Right ventricle myocardium inferior (tissue), 1 donor: ENCODE results near the gene PTRH1. TPM values are rescaled to one million over a fixed set of nuclear protein-coding genes. Genes with fewer than 3 reads are reported as not detected.
"Not testable (repeated sequence)": the region's sequence is repeated elsewhere in the genome, so short reads cannot be mapped to it uniquely, and the experiment has no call there.

Experiments used
- ATAC-seq: fragments of 200-7000 bp; cut with Tn5 transposase; one replicate; pipeline ENCODE4 v1.9.1; 2020; ENCODE audit warnings: mild to moderate bottlenecking, moderate library complexity
- DNase-seq: peaks from one replicate; pipeline ENCODE4 v3.0.0; 2021; ENCODE audit errors: missing footprints
- intact Hi-C: fragments of 100-400 bp; cut with DNase I; formaldehyde crosslinking; loops from one replicate; pipeline ENCODE4 v1.11.0; 2022
- long read RNA-seq: library from polyadenylated mRNA; unstranded; transcript quantifications from one replicate; pipeline ENCODE4 v2.0.0, GENCODE V29; 2021
- total RNA-seq: library from RNA; stranded (reverse); fragmentation: NEBNext Ultra II Directional; extraction: Animal tissue kit (Norgen Biotek cat#: 25700); gene quantifications from one replicate; pipeline ENCODE4 v1.2.1, GENCODE V29; 2021
- donor health status: DM: no; HTN: yes; CAD: no; lungs with severe emphysema.

The PTRH1 gene, protein sequence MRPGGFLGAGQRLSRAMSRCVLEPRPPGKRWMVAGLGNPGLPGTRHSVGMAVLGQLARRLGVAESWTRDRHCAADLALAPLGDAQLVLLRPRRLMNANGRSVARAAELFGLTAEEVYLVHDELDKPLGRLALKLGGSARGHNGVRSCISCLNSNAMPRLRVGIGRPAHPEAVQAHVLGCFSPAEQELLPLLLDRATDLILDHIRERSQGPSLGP
- 14.2 TPM for total RNA-seq
- long read RNA-seq, transcript PTRH1-208 (5 exons, 814 nt), result major isoform, 8 of 10 reads
- long read RNA-seq, partial matches to known transcripts, result 1 of 10 reads
- long read RNA-seq, other reads (novel, unspliced or antisense), result 1 of 10 reads

DNA sequence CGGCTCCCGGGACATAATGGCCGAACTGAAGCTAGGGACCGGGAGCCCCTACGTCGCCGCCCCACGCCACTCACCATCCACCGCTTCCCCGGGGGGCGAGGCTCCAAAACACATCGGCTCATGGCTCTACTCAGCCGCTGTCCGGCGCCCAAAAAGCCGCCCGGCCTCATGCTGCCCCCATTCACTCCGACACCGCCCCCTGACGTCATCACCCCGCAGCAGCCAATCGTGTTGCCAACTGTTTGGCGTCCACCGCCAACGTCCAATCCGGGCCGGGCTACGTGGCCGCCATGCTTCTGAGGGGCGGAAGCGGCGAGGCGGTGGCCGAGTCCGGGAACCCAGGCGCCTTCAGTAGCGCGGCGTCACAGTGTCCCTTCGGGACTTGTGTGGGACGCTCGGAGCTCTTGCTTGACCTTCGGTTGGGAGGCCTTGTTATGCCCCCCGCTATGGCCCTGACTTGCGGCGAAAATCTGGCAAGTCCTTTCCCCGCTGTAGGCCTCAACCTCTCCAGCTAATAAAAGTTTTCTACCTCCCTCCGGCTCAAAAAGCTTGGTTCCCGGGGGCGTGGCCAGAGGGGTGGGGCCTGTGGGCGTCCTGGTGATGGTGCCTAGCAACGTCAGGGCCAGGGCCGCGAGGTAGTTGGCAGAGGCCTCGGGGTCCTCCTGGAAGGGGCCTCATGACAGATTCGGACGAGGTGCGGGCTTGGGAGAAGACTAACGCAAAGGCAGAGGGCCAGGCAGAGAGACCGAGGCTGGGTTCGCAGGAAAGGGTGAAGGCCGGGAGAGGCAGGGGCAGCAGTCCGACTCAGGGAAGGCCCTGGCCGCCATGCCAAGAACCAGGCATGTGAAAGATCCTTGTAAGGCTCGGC is at the start of gene PTRH1, which contains the start of gene TTC16:
PTRH1 (minus strand) TSS at position 194 of the 868 bp plus-strand sequence; CDS start at position 170, 24 bp downstream.
TTC16 (plus strand) TSS at position 610 of the 868 bp plus-strand sequence; CDS start at position 677, 67 bp downstream.
- intact Hi-C loops, result loop anchor here (5.0 kb wide), 1 partner anchor 103 kb away; the partner anchor contains the start of gene STXBP1
- ATAC-seq (peak; percentile 96), DNase-seq (peak; percentile 99)

DNA sequence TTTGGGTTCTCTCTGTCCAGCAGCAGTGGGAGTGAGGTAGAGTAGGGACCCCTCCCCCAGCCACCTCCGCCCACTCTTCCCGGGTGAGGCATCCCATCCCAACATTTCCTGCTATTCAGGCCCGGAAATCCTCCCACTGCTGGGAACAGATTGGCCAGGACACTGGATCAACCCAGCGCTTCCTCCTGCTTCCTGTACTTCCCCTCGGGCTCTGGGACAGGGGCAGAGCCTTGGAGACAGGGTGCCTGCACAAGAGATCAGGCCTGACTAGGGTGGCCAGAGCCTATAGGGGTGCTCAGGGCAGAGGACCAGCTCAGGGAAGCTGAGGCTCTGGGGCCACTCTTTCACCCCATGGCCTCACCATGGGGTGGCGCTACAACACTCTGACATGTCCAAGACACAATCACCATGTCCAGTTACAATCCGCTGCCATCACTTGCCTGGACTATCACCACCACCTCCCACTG is 48.5 kb upstream of the PTRH1 start:
- intact Hi-C loops, result loop anchor here (5.0 kb wide), 1 partner anchor 93 kb away; no protein-coding TSS in a partner anchor
- peak; percentile 83 for DNase-seq
- peak; percentile 66 for ATAC-seq

DNA sequence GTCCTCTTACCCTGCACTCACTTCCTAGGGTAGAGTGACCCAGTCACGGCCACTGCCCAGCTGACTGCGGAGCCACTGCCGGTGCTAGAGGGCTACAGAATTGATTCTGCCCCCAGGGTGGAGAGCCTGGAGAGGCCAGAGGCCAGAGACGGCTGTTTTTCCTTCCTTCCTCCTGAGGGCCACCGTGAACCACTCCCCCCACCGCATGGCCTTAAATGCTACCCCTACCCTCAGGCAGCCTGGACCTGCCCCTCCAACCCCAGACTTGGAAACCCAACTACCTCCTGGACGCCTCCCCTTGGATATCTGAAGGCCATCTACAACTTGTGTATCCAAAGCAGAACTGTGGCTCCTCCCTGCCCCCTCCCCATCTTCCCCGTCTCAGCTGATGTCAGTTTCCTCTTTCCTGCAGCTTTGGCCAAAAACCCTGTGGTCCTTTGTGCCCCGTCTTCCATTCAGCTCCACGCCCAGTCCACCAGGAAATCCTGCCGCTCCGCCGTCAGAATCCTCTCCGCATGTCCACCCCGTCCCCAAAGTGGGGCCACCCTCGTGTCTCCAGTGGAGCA is 46.7 kb upstream of the PTRH1 start:
- intact Hi-C loops, result loop anchor here (5.0 kb wide), 1 partner anchor 95 kb away; no protein-coding TSS in a partner anchor
- DNase-seq (peak; percentile 82), ATAC-seq (peak; percentile 52)

DNA sequence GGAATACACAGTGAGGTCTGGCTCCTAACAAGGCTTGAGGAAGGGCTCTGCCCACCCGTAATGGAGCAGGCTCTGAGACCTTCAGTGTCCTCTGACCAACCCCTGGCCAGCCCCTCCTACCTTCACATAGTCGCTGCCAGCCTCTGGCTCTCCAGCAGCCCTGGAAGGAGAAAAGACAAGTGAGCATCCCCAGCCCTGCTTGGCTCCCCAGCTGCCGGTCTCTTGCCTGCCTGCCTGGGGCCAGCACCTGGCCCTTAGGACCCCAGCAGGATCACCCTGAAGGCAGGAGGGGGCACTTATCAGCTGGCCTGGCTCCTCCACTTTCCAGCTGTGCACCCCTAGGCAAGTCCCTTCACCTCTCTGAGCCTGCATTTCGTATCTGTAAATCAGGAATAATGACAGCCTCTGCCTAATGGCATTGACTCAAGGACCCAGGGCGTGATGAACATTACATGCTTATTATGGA is 46.1 kb upstream of the PTRH1 start:
- intact Hi-C loops, result loop anchor here (5.0 kb wide), 1 partner anchor 96 kb away; no protein-coding TSS in a partner anchor
- ATAC-seq, result no peak
- DNase-seq, result no peak

DNA sequence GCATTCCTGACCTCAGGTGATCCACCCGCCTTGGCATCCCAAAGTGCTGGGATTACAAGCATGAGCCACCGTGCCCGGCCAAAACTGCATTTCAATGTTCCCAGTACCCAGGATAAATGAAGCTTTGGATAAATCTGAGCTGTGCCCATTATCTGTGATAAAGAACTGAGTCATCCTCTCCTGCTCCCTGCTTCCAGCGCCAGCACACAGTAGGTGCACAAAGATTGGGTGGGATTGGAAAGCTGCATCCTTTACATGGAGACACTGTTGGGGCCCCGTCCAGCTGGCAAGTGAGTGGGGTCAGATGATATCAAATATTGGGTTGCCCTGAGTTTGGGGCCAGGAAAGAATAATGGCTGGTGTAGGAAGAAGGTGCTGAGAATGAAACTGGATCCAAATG is 45.6 kb upstream of the PTRH1 start:
- intact Hi-C loops, result loop anchor here (5.0 kb wide), 1 partner anchor 96 kb away; no protein-coding TSS in a partner anchor

DNA sequence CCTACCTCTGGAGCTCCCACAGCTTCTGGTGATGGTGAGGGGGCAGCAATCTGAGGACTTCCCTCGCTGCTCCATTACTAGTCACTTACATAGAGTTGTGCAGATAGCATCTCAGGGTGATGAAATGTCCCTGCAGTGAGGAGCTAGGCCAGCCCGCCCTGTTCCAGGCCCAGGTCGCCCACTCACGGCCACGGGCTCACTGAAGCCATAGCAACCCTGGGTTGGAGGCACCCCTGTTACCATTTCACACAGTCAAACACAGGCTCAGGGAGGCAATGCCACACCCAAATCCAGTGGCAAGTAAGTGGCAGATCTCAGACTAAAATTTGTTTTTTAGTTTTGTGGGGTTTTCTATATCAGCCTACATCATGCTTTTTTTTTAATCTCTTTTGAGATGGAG is 43.4 kb upstream of the PTRH1 start:
- ATAC-seq (no peak), DNase-seq (no peak)
- intact Hi-C loops, result no loop called here

More for the DNA sequence above, 45.6 kb upstream of the PTRH1 start:
- DNase-seq (no peak), ATAC-seq (no peak)

DNA sequence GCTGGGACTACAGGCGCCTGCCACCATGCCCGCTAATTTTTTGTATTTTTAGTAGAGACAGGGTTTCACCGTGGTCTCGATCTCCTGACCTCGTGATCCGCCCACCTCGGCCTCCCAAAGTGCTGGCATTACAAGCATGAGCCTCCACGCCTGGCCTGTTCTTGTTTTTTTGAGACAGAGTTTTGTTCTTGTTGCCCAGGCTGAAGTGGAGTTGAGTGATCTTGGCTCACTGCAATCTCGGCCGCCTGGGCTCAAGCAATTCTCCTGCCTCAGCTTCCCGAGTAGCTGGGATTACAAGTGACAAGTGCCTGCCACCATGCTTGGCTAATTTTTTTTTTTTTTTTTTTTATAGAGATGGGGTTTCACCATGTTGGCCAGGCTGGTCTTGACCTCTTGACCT is 41.3 kb upstream of the PTRH1 start:
- ATAC-seq, DNase-seq, intact Hi-C loops: not testable (repeated sequence)

DNA sequence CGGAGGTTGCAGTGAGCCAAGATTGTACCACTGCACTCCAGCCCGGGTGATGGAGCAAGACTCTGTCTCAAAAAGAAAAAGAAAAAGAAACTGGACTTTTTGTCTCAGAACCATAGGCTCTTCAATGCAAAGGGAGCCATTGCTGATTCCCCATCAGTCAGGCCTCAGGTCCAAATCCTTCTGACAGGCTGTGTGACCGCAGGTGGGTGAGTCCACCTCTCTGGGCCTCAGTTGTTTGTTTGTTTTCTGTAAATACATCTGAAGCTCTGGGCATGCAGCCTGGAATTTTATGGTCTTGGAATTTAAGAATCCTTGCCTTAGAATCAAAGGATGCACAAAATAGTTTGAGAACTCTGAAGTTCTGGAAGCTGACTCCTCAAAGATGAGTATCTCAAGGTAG is 40.8 kb upstream of the PTRH1 start:
- ATAC-seq (no peak), DNase-seq (no peak)
- intact Hi-C loops, result no loop called here

DNA sequence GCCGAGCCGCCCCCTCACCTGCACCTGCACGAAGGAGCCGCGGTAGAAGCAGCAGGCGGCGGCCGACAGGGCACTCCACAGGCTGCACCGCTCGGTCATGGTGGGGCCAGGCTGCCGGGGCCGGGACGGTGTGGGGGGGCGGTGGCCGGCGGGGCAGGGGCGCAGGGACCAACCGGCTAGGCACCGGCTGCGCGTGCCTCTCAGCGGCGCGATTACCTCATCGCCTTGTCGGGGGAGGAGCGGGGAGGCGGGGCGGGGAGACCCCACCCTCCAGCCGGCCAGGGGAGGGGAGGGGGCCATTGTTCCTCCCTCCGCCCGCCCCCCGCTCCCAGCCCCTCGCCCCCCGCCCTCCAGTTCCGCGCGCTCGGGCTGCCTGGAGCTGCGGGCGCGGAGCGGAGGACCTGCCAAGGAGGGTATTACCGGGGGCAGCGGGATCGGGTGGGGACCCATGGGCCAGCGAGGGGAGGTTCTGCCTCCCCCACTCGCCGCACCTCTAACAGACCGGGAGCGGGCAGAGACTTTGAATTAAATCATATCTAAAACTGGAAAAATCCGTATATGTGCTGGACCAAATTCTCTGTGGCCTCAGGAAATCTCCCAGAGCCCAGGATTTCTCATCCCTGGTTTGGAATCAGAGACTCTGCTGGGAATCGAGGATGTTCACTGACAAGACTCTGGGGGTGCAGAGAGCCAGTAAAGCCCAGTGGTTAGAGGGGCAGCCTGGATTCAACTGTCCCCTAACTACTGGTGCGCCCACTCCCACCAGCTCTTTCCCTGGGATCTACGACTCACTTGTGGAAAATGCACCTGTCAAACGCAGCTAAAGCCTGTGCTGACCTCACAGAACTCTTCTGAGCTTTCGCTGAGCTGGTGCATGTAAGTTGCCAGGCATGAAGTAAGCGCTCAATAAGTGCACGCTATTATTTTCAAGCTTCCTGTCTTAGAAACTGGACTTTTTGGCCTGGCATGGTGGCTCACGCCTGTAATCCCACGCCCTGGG is 39.9 kb upstream of the PTRH1 start:
- intact Hi-C loops, result no loop called here
- DNase-seq (no peak), ATAC-seq (no peak)

DNA sequence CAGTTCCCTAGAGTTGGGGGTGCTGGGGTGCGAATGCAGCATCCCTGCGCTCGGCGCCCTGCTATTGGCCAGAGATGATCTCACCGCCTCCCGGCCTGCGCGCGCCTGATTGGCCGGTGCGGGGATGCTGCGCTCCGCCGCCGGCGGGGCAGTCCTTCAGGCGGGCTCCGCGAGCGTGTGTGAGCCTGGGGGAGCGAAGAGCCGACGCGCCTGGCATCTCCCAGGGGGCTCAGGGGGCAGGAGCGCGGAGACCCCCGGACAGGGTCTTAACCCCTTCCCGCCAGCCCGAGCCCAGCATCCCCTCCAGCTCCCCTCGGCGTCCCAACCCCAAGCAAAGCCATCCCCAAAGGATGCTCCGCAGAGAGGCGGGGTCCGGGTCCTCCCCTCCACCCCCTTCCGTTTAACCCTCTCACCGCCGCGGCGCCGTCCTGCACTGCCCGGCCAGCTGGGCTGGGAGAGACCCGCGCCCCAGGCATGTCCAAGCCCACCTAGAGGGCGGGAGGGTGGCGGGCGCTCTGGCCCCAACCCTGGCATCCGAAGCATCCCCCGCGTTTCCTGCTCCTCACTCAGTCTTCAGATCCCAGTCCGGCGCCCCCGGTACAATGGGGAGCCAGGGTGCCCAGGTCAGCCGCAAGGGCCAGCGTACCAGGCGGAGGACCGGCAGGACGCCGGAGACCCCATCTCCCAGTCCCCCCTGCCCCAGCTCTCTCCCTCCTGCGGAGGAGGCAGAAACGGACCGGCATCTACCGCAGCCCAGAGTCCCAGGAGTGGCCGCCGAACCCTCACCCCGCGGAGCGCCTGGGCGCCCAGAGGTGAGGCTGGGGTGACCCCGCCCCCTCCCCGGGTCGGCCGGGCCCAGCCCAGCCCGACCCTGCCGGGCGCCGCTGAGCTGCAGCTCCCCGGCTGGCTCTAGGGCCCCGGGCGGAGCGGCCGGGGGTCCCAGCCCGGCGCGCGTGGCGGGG is 38.9 kb upstream of the PTRH1 start:
- intact Hi-C loops, result no loop called here
- no peak for DNase-seq
- peak; percentile 26 for ATAC-seq

DNA sequence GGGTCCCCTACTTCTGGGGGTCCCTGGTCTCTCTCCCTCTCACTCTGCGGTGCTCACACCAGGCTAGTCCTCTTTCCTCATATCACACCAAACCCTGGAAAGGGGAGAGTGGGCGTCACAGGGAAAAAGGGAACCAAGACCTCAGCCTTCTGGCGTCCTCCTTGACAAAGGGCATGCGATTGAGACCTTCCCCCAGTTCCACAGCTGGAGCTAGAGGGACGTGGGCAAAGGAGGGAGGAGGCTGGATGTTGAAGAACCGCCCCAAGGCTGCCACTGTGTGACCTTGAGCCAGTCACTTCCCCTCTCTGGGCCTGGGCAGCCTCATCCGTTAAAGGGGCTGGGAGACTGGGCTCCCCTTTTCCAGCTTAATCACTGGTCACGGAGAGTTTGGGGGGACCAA is 38.2 kb upstream of the PTRH1 start:
- no peak for DNase-seq
- no peak for ATAC-seq
- intact Hi-C loops, result no loop called here

DNA sequence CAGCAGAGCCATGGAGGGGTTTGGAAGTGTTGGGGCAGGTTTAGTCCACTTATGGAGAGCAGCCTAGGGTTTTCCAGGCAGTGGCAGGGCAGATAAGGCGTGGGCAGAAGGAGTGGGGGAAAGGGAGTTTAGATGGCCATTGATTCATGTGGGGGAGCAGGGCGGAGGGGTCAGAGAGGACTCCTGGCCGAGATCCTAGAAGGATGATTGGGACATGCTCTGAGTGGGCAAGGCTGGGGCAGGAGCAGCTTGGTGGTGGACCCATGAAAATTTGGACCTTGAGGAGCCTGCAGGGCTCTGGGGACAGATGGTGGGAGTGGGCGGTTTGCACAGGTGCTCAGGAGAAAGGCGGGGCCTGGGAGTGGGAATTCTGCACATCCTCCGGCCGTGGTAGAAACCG is 37.7 kb upstream of the PTRH1 start:
- intact Hi-C loops, result no loop called here
- ATAC-seq (no peak), DNase-seq (no peak)

DNA sequence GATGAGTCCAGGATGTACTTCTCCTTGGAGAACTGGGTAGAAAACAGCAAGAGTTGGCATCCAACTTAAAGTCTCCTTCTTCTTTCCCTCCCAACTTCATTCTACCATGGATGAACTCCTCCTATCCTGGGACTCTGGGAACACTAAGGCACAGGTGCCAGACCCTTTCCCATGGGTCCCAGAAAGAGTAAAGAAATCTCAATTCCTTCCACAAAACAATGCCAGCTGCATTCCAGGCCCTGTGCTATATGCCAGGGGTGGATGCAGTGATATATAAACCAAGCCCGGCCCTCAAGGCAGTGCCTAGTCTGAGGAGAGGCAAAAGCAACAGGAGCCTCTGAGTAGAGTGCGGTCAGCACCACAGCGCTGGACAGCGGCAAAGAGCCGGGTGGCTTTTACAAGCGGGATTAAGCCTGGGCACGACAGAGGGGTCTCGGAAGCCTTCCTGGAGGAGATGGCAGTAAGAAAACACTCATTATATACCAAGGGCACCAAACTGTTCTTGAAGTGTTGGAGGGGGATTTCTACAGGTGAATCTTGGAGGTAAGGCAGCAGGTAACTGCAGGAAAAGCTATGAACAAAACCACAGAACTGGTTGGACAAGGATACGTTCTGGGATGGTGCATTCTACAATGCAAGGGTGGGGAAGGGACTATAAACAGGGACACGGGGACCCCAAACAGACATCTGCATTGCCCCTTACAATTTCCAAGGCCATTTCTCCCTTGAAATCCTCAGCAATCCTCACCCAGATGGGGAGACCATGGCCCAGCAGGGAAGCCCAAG is 36.0 kb upstream of the PTRH1 start:
- intact Hi-C loops, result no loop called here
- ATAC-seq (peak; percentile 47), DNase-seq (no peak)

DNA sequence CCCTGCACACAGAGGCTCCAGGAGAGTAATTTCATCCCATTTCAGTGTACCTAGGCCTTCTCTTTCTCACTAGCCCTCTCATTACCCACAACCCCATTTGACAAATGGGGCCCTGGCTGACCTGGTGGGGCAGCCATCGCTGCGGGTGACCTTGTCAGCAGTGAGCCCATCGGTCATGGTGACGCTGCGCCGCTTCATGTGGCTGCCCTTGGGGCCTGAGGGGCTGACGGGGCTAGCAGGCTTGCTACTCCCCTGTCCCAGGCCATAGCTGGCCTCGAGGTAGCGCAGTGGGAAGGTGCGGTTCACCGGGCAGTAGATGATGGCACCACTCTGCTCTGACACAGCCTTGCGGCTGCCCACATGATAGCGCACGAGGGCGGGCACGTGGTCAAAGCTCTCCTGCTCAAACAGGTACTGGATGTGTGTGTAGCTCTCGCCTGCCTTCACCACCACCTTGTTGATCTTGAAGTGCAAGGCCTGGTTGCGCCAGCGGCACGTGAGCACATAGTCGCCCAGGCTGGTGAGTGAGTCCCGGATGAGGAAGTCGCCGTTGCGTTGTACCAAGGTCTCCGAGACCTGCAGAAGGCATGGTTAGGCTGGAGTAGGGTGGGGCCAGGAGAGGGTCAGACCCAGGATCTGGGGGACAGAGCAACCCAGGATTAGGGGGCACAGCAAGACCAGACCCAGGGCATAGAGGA is 33.8 kb upstream of the PTRH1 start:
- intact Hi-C loops, result no loop called here
- ATAC-seq (no peak), DNase-seq (no peak)

DNA sequence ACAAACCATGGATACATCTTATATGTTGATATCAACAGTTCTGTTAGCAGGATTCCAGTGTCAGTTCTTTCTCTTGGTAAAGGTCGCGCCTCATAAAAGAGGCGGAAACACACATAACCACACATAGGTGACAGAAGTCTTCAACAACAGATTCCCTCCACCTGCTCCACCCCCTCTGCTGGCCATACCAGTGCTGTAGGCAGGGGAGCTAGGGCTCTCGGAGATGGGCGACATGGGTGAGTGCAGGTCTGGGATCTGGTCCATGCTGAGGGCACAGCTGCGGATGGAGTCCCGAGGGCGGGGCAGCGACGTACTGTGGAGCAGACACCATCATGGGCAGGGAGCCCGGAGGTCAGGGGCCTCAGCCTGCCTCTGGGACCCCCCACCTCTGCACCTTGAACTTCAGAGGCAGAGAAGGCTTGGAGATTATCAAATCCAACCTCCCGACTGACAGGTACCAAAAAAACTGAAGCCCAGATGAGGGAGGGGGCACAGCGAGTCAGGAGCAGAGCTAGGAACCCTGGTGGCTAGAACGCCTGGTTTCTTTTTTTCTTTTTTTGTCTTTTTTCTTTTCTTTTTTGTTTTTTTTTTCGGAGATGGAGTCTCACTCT is 31.6 kb upstream of the PTRH1 start:
- DNase-seq (no peak), ATAC-seq (no peak)
- intact Hi-C loops, result no loop called here
